Testis (tissue), 2 donors: ENCODE results near the gene SPRING1.

Source experiments
- POLR2A ChIP-seq: fragments of 450-650 bp; IDR thresholded peaks from one replicate; pipeline ENCODE4 v1.6.1; 2017; ENCODE audit warnings: antibody characterized with exemption, mild to moderate bottlenecking, moderate library complexity
- TF ChIP-seq, protein P1 (sequence below), 3 experiments: fragments of 450-650 bp in 2 of 3; fragments of 200-600 bp in 1 of 3; sonication (generic) in 1 of 3; IDR thresholded peaks; one replicate each; pipeline ENCODE4 v1.5.1; 2016 to 2019; ENCODE audit warnings: antibody characterized with exemption in 3 of 3, mild to moderate bottlenecking in 2 of 3, moderate library complexity in 1 of 3

DNA sequence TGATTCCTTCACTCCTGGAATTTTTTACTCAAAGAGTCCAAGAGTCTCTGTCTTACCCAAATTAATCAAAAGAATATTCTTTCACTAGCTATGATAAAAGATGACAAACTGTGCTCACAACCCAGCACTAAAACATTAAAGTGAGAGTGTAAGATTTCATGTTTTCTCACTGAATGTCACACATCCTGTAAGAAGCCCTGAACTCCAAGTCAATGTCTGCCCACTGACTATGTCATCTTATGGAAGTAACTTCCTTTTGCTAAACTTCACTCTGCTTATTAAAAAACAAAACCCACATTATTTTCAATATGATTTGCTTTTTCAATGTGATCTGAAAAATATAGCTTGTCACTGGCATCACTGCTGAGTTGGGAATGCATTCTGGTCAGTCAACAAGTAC lies 15.6 kb downstream of the SPRING1 start:
- TF ChIP-seq, protein P1, sequence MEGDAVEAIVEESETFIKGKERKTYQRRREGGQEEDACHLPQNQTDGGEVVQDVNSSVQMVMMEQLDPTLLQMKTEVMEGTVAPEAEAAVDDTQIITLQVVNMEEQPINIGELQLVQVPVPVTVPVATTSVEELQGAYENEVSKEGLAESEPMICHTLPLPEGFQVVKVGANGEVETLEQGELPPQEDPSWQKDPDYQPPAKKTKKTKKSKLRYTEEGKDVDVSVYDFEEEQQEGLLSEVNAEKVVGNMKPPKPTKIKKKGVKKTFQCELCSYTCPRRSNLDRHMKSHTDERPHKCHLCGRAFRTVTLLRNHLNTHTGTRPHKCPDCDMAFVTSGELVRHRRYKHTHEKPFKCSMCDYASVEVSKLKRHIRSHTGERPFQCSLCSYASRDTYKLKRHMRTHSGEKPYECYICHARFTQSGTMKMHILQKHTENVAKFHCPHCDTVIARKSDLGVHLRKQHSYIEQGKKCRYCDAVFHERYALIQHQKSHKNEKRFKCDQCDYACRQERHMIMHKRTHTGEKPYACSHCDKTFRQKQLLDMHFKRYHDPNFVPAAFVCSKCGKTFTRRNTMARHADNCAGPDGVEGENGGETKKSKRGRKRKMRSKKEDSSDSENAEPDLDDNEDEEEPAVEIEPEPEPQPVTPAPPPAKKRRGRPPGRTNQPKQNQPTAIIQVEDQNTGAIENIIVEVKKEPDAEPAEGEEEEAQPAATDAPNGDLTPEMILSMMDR (IDR thresholded peaks at IDR 0.05): no peak
- no peak for TF ChIP-seq POLR2A
